Astrocyte of the cerebellum (primary cell): Measurements from ENCODE around the gene CNTD1.

ENCODE experiments used
- DNase-seq: peaks from one replicate; pipeline ENCODE4 v3.0.0-alpha.2; 2011; ENCODE audit warnings: low read depth
- H3K4me3 ChIP-seq: 2 replicates; pipeline ENCODE4 v1.5.1; 2011; ENCODE audit warnings: mild to moderate bottlenecking, low read depth, low read length, moderate library complexity
- CTCF ChIP-seq: IDR thresholded peaks from 2 replicates; pipeline ENCODE4 v1.5.1; 2012; ENCODE audit warnings: low read length, low read depth, moderate library complexity, mild to moderate bottlenecking; ENCODE audit errors: missing control alignments
- in situ Hi-C: cut with HindIII; loops from 2 replicates; pipeline ENCODE4 v1.10.0; 2017; ENCODE audit warnings: low sequenced_read_pairs

CNTD1 gene

GRCh38 chr17:42804918-42805367 is 6.3 kb downstream of the CNTD1 start:
- no peak for TF ChIP-seq CTCF
- H3K4me3 ChIP-seq: no peak overlapping the region
- in situ Hi-C loops: no loop called here
- no peak for DNase-seq

- TF ChIP-seq CTCF: no peak
- in situ Hi-C loops: no loop called here
Measured at GRCh38 chr17:42806249-42806648, 7.6 kb downstream of the CNTD1 start.

GRCh38 chr17:42809250-42809649 is 10.6 kb downstream of the CNTD1 start:
- H3K4me3 ChIP-seq: no peak overlapping the region
- in situ Hi-C loops: no loop called here
- no peak for TF ChIP-seq CTCF
- DNase-seq: peak; percentile 50

More at GRCh38 chr17:42806249-42806648, 7.6 kb downstream of the CNTD1 start:
- no peak overlapping the region for H3K4me3 ChIP-seq
- DNase-seq: no peak

GRCh38 chr17:42814633-42815399 is 16.2 kb downstream of the CNTD1 start:
- H3K4me3 ChIP-seq: no peak overlapping the region
- TF ChIP-seq CTCF: no peak
- in situ Hi-C loops: no loop called here
- peak; percentile 73 for DNase-seq

- in situ Hi-C loops: no loop called here
- no peak for DNase-seq
- no peak overlapping the region for H3K4me3 ChIP-seq
- TF ChIP-seq CTCF: no peak
Measured at GRCh38 chr17:42817866-42818265, 19.2 kb downstream of the CNTD1 start.

- no peak for DNase-seq
- in situ Hi-C loops: no loop called here
- H3K4me3 ChIP-seq: no peak overlapping the region
- TF ChIP-seq CTCF: no peak
Measured at GRCh38 chr17:42818379-42818778, 19.7 kb downstream of the CNTD1 start.
